Measurements from ENCODE around the gene SEMA3A. TPM values are rescaled to one million over a fixed set of nuclear protein-coding genes. Genes with fewer than 3 reads are reported as not detected.

SEMA3A gene
- total RNA-seq, 1 donor from 2014 or later = 77.1 TPM

DNA sequence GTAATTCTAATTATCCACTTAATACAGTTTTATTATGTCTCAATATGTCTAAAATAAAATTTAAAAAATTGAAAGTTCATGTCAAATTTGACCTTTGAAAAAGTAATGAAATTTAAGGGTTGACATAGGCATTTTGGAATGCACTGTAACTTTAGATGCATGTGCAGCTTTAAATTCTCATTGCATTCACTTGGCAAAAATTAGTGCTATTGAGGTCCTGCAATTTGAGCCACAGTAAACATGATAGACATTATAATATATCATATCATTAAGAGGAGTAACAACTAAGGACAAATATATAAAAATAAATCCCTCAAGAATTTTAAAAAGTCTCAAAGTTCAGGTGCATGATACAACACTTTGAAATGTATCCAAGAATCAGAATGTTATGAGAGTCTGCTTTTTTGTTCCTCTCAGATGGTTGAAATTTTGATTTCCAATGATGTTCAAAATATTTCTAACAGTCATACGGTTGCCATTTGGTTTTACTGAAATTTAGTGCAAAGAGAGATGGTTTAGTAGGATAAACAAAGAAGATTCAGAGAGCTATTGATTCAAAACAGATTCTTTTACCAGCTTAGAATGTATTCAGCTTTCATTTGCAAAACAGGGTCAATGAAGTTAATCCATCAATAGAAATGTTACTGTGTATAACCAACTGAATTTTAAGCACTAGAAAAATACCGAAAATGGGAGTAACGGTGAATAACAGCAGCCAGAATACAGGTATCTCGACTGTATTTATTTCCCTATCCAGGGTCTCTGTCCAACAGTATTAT, 71.8 kb downstream of the SEMA3A start:
- Mint-ChIP-seq H3K27ac (no peak overlapping the region), H3K4me1 (ENCODE audit: unreplicated experiment) (peaks cover 12% of the 10 kb centered on the region), H3K27me3 (no peaks in the 10 kb centered on the region), H3K4me3 (no peak overlapping the region), H3K36me3 (peaks cover 13% of the 10 kb centered on the region), H3K9me3 (peaks cover 5% of the 10 kb centered on the region)
- DNase-seq (ENCODE audit: extremely low spot score, unreplicated experiment) = no peak
- TF ChIP-seq, protein P1, sequence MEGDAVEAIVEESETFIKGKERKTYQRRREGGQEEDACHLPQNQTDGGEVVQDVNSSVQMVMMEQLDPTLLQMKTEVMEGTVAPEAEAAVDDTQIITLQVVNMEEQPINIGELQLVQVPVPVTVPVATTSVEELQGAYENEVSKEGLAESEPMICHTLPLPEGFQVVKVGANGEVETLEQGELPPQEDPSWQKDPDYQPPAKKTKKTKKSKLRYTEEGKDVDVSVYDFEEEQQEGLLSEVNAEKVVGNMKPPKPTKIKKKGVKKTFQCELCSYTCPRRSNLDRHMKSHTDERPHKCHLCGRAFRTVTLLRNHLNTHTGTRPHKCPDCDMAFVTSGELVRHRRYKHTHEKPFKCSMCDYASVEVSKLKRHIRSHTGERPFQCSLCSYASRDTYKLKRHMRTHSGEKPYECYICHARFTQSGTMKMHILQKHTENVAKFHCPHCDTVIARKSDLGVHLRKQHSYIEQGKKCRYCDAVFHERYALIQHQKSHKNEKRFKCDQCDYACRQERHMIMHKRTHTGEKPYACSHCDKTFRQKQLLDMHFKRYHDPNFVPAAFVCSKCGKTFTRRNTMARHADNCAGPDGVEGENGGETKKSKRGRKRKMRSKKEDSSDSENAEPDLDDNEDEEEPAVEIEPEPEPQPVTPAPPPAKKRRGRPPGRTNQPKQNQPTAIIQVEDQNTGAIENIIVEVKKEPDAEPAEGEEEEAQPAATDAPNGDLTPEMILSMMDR (conservative IDR thresholded peaks at IDR 0.05) = no peak

DNA sequence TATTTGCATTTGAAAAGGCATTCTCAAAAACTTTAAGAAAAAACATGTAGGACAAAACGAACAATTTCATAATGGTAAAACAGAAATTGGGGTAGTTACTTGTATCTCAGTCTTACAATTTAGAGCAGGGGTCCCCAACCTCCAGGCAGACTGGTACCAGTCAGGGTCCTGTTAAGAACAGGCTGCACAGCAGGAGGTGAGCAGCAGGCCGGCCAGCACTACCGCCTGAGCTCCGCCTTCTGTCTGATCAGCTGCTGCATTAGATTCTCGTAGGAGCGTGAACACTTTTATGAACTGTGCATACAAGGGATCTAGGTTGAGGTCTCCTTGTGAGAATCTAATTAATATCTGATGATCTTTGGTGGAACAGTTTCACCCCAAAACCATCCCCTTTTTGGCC, 77.3 kb downstream of the SEMA3A start:
- no peaks in the 10 kb centered on the region for H3K9me3 Mint-ChIP-seq
- H3K27me3 Mint-ChIP-seq = no peaks in the 10 kb centered on the region
- no peak overlapping the region for H3K27ac Mint-ChIP-seq
- TF ChIP-seq, protein P1 (conservative IDR thresholded peaks at IDR 0.05) = no peak
- no peak for DNase-seq (ENCODE audit: extremely low spot score, unreplicated experiment)
- no peak overlapping the region for H3K4me3 Mint-ChIP-seq
- peaks cover 25% of the 10 kb centered on the region for H3K4me1 Mint-ChIP-seq (ENCODE audit: unreplicated experiment)
- H3K36me3 Mint-ChIP-seq = no peaks in the 10 kb centered on the region

DNA sequence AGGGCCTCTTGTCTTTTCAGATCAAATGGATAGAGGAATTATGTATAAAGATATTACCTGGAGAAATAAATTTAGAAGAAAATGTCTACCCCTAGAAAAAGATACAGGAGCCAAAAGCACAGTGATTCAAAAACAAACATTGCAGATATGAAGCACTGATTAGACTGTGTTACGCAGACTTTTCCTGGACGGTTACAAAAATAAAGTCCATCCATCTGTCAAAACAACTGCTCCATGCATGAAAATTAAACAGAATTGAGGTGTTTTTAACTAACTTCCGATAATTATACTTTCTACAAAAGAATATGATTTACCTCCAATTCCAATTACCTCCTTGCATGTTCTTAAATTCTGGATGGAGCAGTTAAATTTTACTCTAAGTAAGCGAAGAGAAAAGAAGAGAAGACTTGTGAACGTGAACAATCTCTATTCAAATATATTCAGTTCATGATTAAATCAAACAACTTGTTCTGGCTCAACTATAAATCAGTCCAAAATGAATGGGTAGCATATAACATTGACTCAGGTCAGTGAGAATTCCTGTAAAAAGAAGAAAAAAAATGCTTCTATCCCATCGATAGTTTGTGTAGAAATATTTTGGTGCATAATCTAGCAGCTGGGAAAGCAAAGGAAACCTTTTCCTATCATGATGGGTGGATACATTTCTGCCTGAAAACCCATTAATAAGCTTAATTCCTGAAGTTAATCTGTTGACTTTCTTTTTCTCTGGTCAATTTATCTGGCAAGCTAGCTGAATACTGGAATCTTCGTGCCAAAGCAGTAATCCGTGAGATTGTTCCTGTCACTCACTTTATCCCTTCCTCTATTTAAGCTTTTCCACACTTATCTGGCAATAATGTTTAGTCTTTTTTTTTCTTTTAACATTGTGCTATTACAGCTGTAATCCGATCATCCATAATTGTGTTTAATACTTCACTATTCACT, 80.4 kb downstream of the SEMA3A start:
- Mint-ChIP-seq H3K4me3 (no peak overlapping the region), H3K27ac (no peak overlapping the region), H3K4me1 (ENCODE audit: unreplicated experiment) (peaks cover 30% of the 10 kb centered on the region)

DNA sequence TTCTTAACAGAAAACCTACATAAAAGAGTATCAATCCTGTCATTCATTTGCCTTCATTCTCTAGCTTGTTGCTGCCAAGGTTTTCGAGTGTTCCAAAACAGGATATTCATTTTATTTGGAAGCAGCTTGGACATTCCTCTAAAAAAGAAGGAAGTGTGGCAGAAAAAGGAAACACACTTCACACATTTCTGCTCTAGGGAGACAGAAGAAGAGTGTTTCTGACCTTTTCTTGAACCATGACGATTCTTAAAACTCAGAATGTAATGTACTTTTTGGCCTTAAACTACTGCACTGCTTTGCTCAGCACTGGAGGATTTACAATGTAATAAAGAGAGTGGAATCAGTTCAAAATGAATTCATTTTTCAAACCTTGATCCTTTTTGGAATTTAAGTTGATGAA, 81.3 kb downstream of the SEMA3A start:
- Mint-ChIP-seq H3K9me3 (no peaks in the 10 kb centered on the region), H3K4me1 (ENCODE audit: unreplicated experiment) (peaks cover 30% of the 10 kb centered on the region), H3K27ac (no peak overlapping the region), H3K36me3 (peaks cover 14% of the 10 kb centered on the region), H3K27me3 (no peaks in the 10 kb centered on the region), H3K4me3 (no peak overlapping the region)
- no peak for DNase-seq (ENCODE audit: extremely low spot score, unreplicated experiment)
- TF ChIP-seq, protein P1 (conservative IDR thresholded peaks at IDR 0.05) = no peak

More for the DNA sequence above, 80.4 kb downstream of the SEMA3A start:
- Mint-ChIP-seq H3K27me3 (no peaks in the 10 kb centered on the region), H3K9me3 (no peaks in the 10 kb centered on the region), H3K36me3 (peaks cover 10% of the 10 kb centered on the region)
- TF ChIP-seq, protein P1 (conservative IDR thresholded peaks at IDR 0.05) = no peak
- DNase-seq (ENCODE audit: extremely low spot score, unreplicated experiment) = no peak

DNA sequence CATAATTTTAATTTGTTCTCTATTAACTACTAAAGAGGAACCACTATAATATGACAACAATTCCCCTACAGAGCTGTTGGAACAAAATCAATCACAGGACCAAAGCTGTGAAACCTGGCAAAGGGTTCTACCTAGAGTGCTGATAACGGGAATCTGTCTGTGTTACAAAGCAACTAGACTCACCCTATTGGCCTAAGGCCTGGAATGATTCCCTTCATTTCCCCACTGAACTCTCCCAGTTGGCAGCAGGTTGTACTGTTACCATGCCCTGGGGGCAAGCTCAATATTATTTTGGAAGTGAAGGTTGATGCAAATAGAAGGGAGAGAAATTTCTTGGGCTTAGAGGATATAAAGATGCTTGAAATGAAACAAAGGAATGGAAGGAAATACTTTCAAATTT, 81.8 kb downstream of the SEMA3A start:
- H3K4me1 Mint-ChIP-seq (ENCODE audit: unreplicated experiment) = peaks cover 33% of the 10 kb centered on the region

More for the DNA sequence above, 81.8 kb downstream of the SEMA3A start:
- Mint-ChIP-seq H3K4me3 (no peak overlapping the region), H3K27ac (no peak overlapping the region), H3K9me3 (no peaks in the 10 kb centered on the region), H3K36me3 (peaks cover 14% of the 10 kb centered on the region), H3K27me3 (no peaks in the 10 kb centered on the region)
- DNase-seq (ENCODE audit: extremely low spot score, unreplicated experiment) = no peak
- TF ChIP-seq, protein P1 (conservative IDR thresholded peaks at IDR 0.05) = no peak

Measured in type B pancreatic cell (in vitro differentiated cells).